GM13977 (cell line): ENCODE results near the gene VAPA.

ENCODE experiments used
- DNase-seq: peaks from one replicate; pipeline ENCODE4 v3.0.0; 2012; ENCODE audit warnings: low spot score
- in situ Hi-C: fragments of 300-500 bp; cut with MboI; formaldehyde crosslinking; loops from one replicate; pipeline ENCODE4 v1.12.0; 2022; ENCODE audit warnings: low sequenced_read_pairs, low pct_unique_long_range_greater_than_20kb, mixed read lengths, inconsistent platforms; ENCODE audit not compliant: unreplicated experiment
- TF ChIP-seq, protein P1 (sequence below): IDR thresholded peaks from 2 replicates; pipeline ENCODE4 v1.5.1; 2012; ENCODE audit warnings: mild to moderate bottlenecking, control low read depth; ENCODE audit not compliant: insufficient read depth; ENCODE audit errors: extremely low read depth, missing control alignments

VAPA gene

DNA sequence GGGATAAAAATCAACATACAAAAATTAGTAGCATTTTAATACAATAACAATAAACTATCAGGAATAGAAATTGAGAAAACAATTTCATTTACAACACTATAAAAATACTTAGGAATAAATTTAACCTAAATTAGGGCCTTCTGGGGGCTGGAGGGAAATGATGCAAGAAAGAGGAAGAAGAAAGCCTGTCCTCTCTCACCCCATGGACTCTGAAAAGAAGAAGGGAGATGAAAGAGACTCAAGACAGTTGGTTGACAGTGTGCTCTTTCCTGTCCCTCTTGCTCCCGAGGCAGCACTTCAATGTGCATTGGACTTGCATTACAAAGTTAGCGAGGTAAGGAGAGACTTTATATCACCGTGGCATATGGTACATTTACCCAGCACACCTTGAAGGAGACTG is 88.5 kb downstream of the VAPA start:
- TF ChIP-seq, protein P1, sequence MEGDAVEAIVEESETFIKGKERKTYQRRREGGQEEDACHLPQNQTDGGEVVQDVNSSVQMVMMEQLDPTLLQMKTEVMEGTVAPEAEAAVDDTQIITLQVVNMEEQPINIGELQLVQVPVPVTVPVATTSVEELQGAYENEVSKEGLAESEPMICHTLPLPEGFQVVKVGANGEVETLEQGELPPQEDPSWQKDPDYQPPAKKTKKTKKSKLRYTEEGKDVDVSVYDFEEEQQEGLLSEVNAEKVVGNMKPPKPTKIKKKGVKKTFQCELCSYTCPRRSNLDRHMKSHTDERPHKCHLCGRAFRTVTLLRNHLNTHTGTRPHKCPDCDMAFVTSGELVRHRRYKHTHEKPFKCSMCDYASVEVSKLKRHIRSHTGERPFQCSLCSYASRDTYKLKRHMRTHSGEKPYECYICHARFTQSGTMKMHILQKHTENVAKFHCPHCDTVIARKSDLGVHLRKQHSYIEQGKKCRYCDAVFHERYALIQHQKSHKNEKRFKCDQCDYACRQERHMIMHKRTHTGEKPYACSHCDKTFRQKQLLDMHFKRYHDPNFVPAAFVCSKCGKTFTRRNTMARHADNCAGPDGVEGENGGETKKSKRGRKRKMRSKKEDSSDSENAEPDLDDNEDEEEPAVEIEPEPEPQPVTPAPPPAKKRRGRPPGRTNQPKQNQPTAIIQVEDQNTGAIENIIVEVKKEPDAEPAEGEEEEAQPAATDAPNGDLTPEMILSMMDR = no peak
- in situ Hi-C loops = no loop called here
- DNase-seq = no peak

DNA sequence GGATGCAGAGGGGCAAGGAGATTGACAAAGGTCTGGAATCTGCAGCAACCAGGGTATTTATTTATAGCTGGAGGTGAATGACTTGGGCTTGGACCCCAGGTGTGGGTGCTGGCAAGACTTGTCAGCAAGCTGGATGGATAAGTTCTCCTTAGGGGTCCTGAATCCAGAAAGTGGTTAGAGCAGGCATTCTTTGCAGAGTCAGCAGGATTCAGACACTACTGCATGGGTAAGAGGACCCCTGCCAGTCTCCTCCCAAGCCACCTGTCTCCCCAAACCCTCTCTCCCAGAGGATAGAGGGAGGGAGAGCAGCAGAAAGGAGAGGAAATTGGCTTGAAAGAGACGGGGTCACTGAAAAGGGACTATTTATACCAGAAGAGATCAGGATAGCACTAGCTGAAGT is 89.5 kb downstream of the VAPA start:
- in situ Hi-C loops = no loop called here
- TF ChIP-seq, protein P1 = no peak
- DNase-seq = no peak

DNA sequence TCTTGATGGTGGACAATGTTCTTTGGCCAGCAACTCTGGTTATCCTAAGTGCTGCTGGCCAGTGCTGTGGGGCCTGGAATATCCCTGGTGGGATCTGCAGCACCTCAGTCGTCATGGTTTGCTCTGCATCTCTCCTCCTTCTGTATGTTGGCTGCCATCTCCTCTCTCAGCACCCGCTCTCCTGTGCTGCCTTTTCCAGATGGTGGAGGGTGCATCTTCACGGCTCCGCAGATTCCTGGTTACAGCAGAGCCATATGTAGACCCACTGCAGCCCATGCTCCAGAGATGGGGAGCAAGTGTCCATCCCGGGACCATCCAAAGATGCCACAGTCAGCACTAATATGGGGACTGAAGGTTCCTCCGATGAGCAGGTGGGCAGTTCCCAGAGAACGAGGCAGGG is 90.0 kb downstream of the VAPA start:
- in situ Hi-C loops = no loop called here
- DNase-seq = no peak
- TF ChIP-seq, protein P1 = no peak

DNA sequence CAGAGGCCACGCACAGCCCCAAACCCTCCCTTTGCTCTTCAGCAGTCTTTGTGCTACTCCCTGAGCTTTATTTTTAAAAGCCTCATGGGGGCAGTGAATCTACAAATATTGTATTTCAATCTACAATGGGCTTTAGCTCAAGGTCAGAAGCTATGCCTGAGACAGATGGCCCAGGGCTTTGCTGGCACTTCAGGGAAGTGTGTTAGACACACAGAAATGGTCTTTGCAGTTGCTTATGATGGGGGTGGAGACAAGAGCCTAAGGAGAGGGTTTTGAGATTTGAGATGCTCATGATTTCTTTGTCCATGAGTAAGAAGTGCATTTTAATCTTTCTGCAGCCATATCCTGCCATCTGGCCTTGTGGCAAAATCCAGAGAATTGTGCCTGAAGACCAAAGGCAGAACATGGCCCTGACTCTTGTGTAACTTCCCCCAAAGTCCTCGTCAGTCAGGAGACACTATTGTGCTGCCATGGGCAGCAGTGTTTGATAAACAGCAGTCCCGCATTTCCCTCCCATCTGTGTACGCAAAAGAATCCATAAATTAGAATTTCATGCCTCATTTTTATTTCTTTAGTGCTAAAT is 92.6 kb downstream of the VAPA start:
- in situ Hi-C loops = no loop called here
- TF ChIP-seq, protein P1 = peak; percentile 20
- peak; percentile 33 for DNase-seq

DNA sequence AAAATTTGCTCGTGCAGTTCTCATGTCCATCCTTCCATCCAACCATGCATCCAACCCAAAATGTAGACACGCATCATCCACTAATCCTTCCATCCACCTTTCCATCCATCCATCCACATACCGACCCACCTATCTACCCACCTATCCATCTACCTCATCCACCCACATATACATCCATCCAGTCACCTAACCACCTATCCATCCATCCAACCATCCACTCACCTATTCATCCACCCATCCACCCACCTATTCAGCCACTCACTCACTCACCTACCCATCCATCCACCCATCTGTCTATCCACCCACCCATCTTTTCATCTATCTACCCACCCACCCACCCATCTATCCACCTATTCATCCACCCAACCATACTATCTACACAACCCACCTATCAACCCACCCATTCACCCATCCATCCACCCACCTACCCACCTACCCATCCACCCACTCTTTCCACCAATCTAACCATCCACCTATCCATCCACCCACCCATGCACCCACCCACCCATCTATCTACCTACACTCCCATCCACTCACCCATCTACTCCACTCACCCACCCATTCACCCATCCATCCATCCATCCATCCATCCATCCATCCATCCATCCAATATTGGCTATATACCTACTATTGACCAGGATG is 94.3 kb downstream of the VAPA start:
- TF ChIP-seq, protein P1 = no peak
- in situ Hi-C loops = no loop called here
- DNase-seq = no peak
